C4-2B (cell line): Measurements from ENCODE around the gene AZGP1.

Experiments used
- H3K27ac ChIP-seq: fragments of 450-650 bp; 2 replicates; pipeline ENCODE4 v1.5.1; 2017
- ZFX ChIP-seq: fragments of 450-650 bp; IDR thresholded peaks from 2 replicates; pipeline ENCODE4 v1.6.1; 2017
- TF ChIP-seq, protein P1 (sequence below): fragments of 450-650 bp; conservative IDR thresholded peaks from 2 replicates; pipeline ENCODE4 v1.5.1; 2017; ENCODE audit warnings: mild to moderate bottlenecking

AZGP1 gene

DNA sequence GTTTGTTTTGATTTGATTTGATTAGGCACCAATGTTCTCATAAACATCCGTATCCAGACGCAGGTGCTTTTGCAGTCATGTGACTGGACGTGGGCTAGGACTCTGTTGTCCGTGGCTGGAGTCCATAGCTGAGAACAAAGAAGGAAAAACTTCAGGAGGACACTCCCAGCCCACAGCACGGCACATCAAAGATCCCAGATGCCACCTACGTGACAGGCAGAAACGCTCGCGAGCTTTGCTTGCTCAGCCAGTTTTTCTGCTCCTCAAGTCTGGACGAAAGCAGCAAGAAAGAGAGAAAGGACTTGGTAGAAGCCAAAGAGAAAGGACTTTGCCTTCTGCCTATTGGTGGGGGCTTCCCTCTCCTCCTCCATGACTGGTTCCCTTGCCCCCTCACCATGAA is 32.7 kb upstream of the AZGP1 start:
- peak overlapping the region; percentile 3; the same call in 1 of the 2 replicates for H3K27ac ChIP-seq
- no peak for TF ChIP-seq ZFX
- TF ChIP-seq, protein P1, sequence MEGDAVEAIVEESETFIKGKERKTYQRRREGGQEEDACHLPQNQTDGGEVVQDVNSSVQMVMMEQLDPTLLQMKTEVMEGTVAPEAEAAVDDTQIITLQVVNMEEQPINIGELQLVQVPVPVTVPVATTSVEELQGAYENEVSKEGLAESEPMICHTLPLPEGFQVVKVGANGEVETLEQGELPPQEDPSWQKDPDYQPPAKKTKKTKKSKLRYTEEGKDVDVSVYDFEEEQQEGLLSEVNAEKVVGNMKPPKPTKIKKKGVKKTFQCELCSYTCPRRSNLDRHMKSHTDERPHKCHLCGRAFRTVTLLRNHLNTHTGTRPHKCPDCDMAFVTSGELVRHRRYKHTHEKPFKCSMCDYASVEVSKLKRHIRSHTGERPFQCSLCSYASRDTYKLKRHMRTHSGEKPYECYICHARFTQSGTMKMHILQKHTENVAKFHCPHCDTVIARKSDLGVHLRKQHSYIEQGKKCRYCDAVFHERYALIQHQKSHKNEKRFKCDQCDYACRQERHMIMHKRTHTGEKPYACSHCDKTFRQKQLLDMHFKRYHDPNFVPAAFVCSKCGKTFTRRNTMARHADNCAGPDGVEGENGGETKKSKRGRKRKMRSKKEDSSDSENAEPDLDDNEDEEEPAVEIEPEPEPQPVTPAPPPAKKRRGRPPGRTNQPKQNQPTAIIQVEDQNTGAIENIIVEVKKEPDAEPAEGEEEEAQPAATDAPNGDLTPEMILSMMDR, result no peak

DNA sequence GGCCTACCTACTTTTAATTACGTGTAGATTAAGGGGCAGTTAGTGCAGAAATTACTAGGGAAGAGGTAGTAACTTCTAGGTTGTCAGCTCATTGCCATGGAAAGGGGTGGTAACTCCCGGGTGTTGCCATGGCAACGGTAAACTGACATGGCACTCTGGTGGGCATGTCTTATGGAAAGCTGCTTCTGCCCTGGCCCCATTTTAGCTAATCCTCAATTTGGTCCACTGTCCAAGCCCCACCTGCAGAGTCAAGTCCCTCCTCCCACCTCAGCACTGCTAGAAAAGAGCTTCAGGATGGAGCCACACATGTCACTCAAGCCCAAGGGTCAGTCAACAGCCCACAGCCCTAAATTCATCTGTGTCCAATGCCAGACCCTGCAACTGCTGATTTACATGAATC is 32.1 kb upstream of the AZGP1 start:
- no peak overlapping the region for H3K27ac ChIP-seq
- no peak for TF ChIP-seq ZFX
- TF ChIP-seq, protein P1, result no peak

DNA sequence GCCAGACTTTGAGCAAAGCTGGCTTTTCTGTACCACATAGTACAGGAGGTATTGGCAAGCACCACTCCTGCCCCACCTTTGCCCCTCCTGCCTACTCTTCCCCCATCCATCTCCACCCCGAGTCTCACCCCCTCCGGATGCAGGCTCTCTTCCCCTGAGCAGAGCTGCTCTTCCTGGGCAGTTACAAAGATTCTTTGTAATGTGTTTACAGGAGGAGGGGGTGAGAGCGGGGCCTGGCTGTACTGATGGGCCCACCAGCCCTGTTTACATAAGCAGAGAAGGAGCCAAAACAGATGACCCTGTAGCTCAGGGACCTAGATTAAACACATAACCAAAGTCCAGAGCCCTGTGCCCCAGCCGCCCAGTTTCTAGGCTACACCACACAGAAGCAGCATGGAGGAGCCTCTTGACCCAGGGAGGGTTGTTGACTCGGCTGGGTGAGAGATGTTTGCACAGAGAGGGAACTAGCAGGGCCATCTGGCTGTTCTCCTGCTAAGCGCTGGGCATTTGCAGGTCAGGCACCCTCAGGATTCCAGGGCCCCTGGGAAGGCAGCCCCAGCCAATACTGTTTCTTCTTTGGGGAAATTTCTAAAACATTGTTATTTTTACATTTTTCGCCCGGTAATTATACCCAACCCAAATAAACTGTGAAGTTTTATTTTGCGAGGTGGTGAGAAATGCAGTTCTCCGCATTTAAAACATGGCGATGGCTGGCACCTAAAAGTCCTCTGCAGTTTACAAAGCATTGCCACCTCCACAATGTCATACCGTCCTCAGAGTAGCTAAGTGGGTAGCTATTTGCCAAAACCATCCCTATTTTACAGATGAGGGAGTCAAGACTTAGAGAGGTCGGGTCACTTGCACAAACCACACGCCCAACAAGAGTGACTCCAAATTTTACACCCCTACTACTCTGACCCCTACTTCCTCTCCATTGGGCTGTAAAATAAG is 28.2 kb upstream of the AZGP1 start:
- TF ChIP-seq ZFX, result no peak
- TF ChIP-seq, protein P1, result no peak
- peak overlapping the region; percentile 1; the same call in 1 of the 2 replicates for H3K27ac ChIP-seq

DNA sequence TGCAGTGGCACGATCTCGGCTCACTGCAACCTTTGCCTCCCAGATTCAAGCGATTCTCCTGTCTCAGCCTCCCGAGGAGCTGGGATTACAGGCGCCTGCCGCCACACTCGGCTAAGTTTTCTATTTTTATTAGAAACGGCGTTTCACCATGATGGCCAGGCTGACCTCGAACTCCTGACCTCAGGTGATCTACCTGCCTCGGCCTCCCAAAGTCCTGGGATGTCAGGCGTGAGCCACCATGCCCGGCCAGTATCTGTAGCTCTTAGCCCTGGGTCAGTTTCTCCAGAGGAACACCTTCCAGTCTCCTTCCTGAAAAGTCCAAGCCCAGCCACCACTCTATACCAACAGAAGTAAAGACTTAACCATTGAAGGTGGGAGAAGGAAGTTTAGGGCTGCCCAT is 24.4 kb upstream of the AZGP1 start:
- no peak overlapping the region for H3K27ac ChIP-seq

DNA sequence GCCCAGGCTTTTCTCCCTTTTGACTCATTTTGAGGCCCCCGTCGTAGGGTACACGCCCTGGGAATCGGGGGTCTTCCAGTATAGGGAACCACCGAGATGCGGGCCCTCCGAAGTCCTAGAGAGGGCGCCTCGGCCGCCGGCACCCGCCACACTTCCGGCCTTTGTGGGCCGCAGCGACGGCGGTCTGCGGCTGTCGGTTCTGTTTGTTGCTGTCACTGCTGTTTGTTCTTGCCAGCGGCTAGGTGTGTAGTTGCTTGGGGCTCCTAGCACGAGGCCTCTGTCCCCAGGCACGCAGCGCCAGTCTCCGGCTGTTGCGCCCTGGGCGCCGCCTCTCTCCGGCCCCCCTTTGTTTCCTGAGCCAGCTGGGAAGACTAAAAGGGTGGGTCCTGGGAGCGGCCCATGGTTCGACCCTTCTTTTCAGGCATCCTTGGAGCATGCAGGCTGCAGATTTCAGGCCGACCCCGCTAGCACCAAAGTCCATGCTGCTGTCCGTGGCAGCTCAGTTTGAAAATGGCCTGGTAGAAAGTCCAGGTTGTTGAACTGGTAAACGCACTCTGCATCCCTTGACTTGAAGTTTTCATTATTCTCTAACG is 21.8 kb upstream of the AZGP1 start:
- no peak overlapping the region for H3K27ac ChIP-seq
- TF ChIP-seq, protein P1, result no peak
- no peak for TF ChIP-seq ZFX

More for the DNA sequence above, 24.4 kb upstream of the AZGP1 start:
- TF ChIP-seq ZFX, result no peak
- TF ChIP-seq, protein P1, result no peak

DNA sequence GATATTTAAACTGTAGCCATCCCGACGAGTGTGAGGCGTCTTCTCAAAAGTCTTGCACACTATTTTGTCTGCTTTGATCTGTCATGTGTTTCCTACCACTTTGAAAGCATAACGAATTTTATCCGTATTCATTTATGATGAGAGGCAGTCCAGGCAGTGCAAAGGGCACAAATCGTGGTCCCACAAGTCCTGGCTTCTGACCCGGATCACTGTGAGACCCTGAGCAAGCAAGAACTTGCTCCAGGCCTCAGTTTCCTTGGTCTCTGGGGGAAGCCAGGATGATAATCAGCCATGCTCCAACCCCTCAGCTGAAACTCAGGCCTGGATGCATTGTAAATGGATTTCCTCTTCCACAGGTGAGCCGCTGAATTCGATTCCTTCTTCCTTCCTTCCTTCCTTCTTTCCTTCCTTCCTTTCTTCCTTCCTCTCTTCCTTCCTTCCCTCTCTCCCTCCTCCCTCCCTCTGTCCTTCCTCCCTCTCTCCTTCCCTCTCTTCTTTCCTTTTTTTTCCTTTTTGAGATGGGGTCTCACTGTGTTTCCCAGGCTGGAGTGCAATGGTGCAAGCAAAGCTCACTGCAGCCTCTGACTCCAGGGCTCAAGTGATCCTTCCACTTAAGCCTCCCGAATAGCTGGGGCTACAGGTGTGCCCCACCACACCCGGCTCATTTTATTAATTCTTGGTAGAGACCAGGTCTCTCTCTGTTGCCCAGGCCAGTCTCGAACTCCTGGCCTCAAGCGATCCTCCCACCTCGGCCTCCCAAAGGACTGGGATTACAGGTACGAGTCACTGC is 21.1 kb upstream of the AZGP1 start:
- TF ChIP-seq, protein P1, result no peak
- TF ChIP-seq ZFX, result no peak
- no peak overlapping the region for H3K27ac ChIP-seq

DNA sequence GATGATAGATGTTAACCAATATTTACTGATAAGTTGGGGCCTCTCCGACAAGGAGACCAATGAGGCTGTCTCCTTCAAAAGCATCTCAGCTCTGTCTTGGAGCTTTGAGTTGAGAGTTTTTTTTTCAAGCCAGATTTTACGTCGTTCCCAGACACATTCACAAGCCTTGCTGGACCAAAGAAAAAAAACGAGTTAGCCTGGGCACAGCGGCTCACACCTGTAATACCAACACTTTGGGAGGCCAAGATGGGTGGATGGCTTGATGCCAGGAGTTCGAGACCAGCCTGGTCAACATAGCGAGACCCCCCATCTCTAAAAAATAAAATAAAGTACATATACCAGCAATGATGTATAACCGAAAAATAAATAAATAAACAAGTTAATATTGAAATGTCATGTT is 19.0 kb upstream of the AZGP1 start:
- H3K27ac ChIP-seq, result peak overlapping the region; percentile 21
- TF ChIP-seq, protein P1, result no peak
- no peak for TF ChIP-seq ZFX
